Calu3 (cell line): ENCODE measurements around the gene CTNNA2. TPM values are rescaled to one million over a fixed set of nuclear protein-coding genes. Genes with fewer than 3 reads are reported as not detected.
A peak's percentile ranks its signal among the peaks of the same experiment; 100 is the strongest.

Source experiments
- Bru-seq: library from RNA; stranded (reverse); fragments of 400-500 nt; gene quantifications from one replicate; lab custom pipeline; 2021; lab: Mats Ljungman, UMichigan
- BruChase-seq, 2 experiments: library from RNA; stranded (reverse); fragments of 400-500 nt; gene quantifications; one replicate each; lab custom pipeline; 2021; lab: Mats Ljungman, UMichigan
- BruUV-seq: library from RNA; stranded (reverse); fragments of 400-500 nt; replicated peaks from 2 replicates; lab custom pipeline; 2021; lab: Mats Ljungman, UMichigan
- CTCF ChIA-PET: fragments of 300-600 bp; sonication (Branson Sonifier 250); formaldehyde crosslinking; loops from one replicate; lab custom pipeline; 2022; ENCODE audit warnings: antibody characterized with exemption; lab: Charles Lee
- DNase-seq: peaks from one replicate; pipeline ENCODE4 v3.0.0; 2022
- H3K27ac Mint-ChIP-seq: one replicate; pipeline ENCODE4 v1.8.0; 2022; ENCODE audit warnings: mixed read lengths; ENCODE audit not compliant: unreplicated experiment
- H3K27me3 Mint-ChIP-seq: one replicate; pipeline ENCODE4 v1.8.0; 2022; ENCODE audit warnings: mixed read lengths; ENCODE audit not compliant: unreplicated experiment
- H3K36me3 Mint-ChIP-seq: one replicate; pipeline ENCODE4 v1.8.0; 2022; ENCODE audit warnings: mild to moderate bottlenecking, moderate library complexity, mixed read lengths; ENCODE audit not compliant: insufficient read depth, unreplicated experiment
- H3K4me1 Mint-ChIP-seq: one replicate; pipeline ENCODE4 v1.8.0; 2022; ENCODE audit warnings: mild to moderate bottlenecking, low read depth, mixed read lengths; ENCODE audit not compliant: unreplicated experiment
- H3K4me3 Mint-ChIP-seq: one replicate; pipeline ENCODE4 v1.8.0; 2022; ENCODE audit warnings: mild to moderate bottlenecking, low read depth, moderate library complexity, mixed read lengths; ENCODE audit not compliant: unreplicated experiment
- H3K9me3 Mint-ChIP-seq: one replicate; pipeline ENCODE4 v1.8.0; 2022; ENCODE audit warnings: low read depth, mixed read lengths; ENCODE audit not compliant: unreplicated experiment
- CTCF ChIP-seq: fragments of 200-600 bp; IDR thresholded peaks from one replicate; pipeline ENCODE4 v1.8.0; 2022; ENCODE audit warnings: antibody characterized with exemption; ENCODE audit not compliant: unreplicated experiment
- intact Hi-C: fragments of 100-400 bp; cut with micrococcal nuclease; formaldehyde crosslinking; loops from one replicate; pipeline ENCODE4 v1.10.0; 2022; ENCODE audit not compliant: unreplicated experiment
- long read RNA-seq: library from polyadenylated mRNA; stranded (forward); transcript quantifications from one replicate; pipeline ENCODE4 v2.0.0, GENCODE V29; 2022
- total RNA-seq: library from RNA; stranded (reverse); gene quantifications from 2 replicates; pipeline ENCODE4 v1.2.3, GENCODE V29; 2022

CTNNA2 gene
- total RNA-seq: not detected in 2 replicates
- percentile 1 among the genes with signal in this experiment for Bru-seq, nascent RNA
- BruChase-seq, experiment 1, labeled RNA remaining after a 6-hour chase: percentile 0 among the genes with signal in this experiment
- BruChase-seq, experiment 2, labeled RNA remaining after a 2-hour chase: percentile 1 among the genes with signal in this experiment
- long read RNA-seq: 0 reads

GRCh38 chr2:79512442-79513401, at the start of gene CTNNA2:
Gene CTNNA2 (plus strand): TSS chr2:79513051.
- BruUV-seq: no TSS peak
- DNase-seq: peak; percentile 69
- no peak for TF ChIP-seq CTCF
- intact Hi-C loops: no loop called here
- CTCF ChIA-PET: no interaction called here
- Mint-ChIP-seq H3K4me3 (peak within 1 kb of the TSS; percentile 51), H3K4me1 (no peaks in the 10 kb centered on the region), H3K9me3 (peaks cover 3% of the 10 kb centered on the region), H3K27ac (no peak within 1 kb of the TSS), H3K27me3 (peaks cover 13% of the 10 kb centered on the region), H3K36me3 (peaks cover 6% of the 10 kb centered on the region)

GRCh38 chr2:79487399-79487798, 25.5 kb upstream of the CTNNA2 start:
- no peak for DNase-seq
- Mint-ChIP-seq H3K4me1 (no peaks in the 10 kb centered on the region), H3K4me3 (no peak overlapping the region), H3K27ac (no peak overlapping the region), H3K27me3 (no peaks in the 10 kb centered on the region), H3K36me3 (no peaks in the 10 kb centered on the region), H3K9me3 (peaks cover 12% of the 10 kb centered on the region)
- no TSS peak for BruUV-seq
- CTCF ChIA-PET: no interaction called here
- no peak for TF ChIP-seq CTCF
- intact Hi-C loops: no loop called here

- intact Hi-C loops: no loop called here
- H3K4me1 Mint-ChIP-seq: no peaks in the 10 kb centered on the region
- no peak overlapping the region for H3K4me3 Mint-ChIP-seq
- BruUV-seq: no TSS peak
- H3K27me3 Mint-ChIP-seq: peaks cover 13% of the 10 kb centered on the region
- peaks cover 3% of the 10 kb centered on the region for H3K9me3 Mint-ChIP-seq
- no peak for DNase-seq
- peaks cover 6% of the 10 kb centered on the region for H3K36me3 Mint-ChIP-seq
- no peak for TF ChIP-seq CTCF
- H3K27ac Mint-ChIP-seq: no peak overlapping the region
- CTCF ChIA-PET: no interaction called here
Observed at GRCh38 chr2:79511320-79511951, 1.4 kb upstream of the CTNNA2 start.

- no peak for DNase-seq
- TF ChIP-seq CTCF: no peak
- CTCF ChIA-PET: no interaction called here
- Mint-ChIP-seq H3K27ac (no peak overlapping the region), H3K36me3 (peaks cover 6% of the 10 kb centered on the region), H3K9me3 (peaks cover 3% of the 10 kb centered on the region), H3K4me3 (peak overlapping the region; percentile 51), H3K4me1 (no peaks in the 10 kb centered on the region), H3K27me3 (peaks cover 13% of the 10 kb centered on the region)
- intact Hi-C loops: no loop called here
- BruUV-seq: no TSS peak
Observed at GRCh38 chr2:79513711-79514110, 860 bp downstream of the CTNNA2 start.
